ENCODE data around the gene ITGB5. TPM values are rescaled to one million over a fixed set of nuclear protein-coding genes. Genes with fewer than 3 reads are reported as not detected.

The ITGB5 gene
- total and polyA plus RNA-seq, 2 donors (not counting 3 experiments of a cell fraction or from before 2014, with no cell fraction given) = 144 to 170 TPM

- no peaks in the 10 kb centered on the region for H3K9me1 ChIP-seq (replicated peaks; ENCODE audit: control insufficient read depth, extremely low read depth, insufficient read depth, low read length)
- no peaks in the 10 kb centered on the region for H4K20me1 ChIP-seq (replicated peaks; ENCODE audit: control insufficient read depth, extremely low read depth, insufficient read depth, low read length)
- no peaks in the 10 kb centered on the region for H3K27me3 ChIP-seq (ENCODE audit: control insufficient read depth in 2 of 2, insufficient read depth in 2 of 2, low read length in 2 of 2)
- H3K4me3 ChIP-seq (replicated peaks in 1 of 3; ENCODE audit: insufficient read depth in 1 of 3, low read depth in 1 of 3, low read length in 3 of 3) = no peak overlapping the region
- peaks cover 8% of the 10 kb centered on the region for H3K4me1 ChIP-seq (ENCODE audit: control insufficient read depth, extremely low read depth, insufficient read depth, low read length)
- FAIRE-seq (no peak), DNase-seq (ENCODE audit: low read depth, low spot score) (no peak)
- no peaks in the 10 kb centered on the region for H3K79me2 ChIP-seq (ENCODE audit: control insufficient read depth, insufficient read depth, low read length)
- no peak overlapping the region for H2AFZ ChIP-seq (ENCODE audit: low read depth, low read length)
- dilution Hi-C loops (cut with MboI; ENCODE audit: extremely low pct_ligation_motif_present, low sequenced_read_pairs) = no loop called here
- POLR2A ChIA-PET = no interaction called here
- H3K4me2 ChIP-seq (ENCODE audit: insufficient read depth, low read length) = no peak overlapping the region
- H3K36me3 ChIP-seq (ENCODE audit: control insufficient read depth in 2 of 2, extremely low read depth in 1 of 2, insufficient read depth in 2 of 2, low read length in 2 of 2) = peaks cover 2 to 4% of the 10 kb centered on the region in 2 experiments
- intact Hi-C loops (cut with micrococcal nuclease) = no loop called here
- no peak for TF ChIP-seq FOS (IDR thresholded peaks at IDR 0.05; ENCODE audit: borderline replicate concordance, insufficient read depth, low read length)
- no peak for TF ChIP-seq GATA2 (IDR thresholded peaks at IDR 0.05; ENCODE audit: insufficient read depth, insufficient read length, low read depth, low read length)
- TF ChIP-seq CTCF (IDR thresholded peaks at IDR 0.05; ENCODE audit: extremely low read depth in 1 of 2, insufficient read depth in 1 of 2, low read depth in 1 of 2, low read length in 2 of 2) = no peak
- no peak for TF ChIP-seq POLR2A (IDR thresholded peaks at IDR 0.05; ENCODE audit: low read depth, low read length)
- TF ChIP-seq EZH2 (IDR thresholded peaks at IDR 0.05; ENCODE audit: borderline replicate concordance, low read depth, low read length, severe bottlenecking) = no peak
- TF ChIP-seq JUN (IDR thresholded peaks at IDR 0.05; ENCODE audit: borderline replicate concordance, insufficient read depth, insufficient read length, low read depth) = no peak
- TF ChIP-seq MYC (IDR thresholded peaks at IDR 0.05; ENCODE audit: low read depth, low read length) = no peak
- TF ChIP-seq POLR2AphosphoS5 (IDR thresholded peaks at IDR 0.05; ENCODE audit: insufficient read depth, low read depth, low read length) = no peak
- no peak for TF ChIP-seq MAX (IDR thresholded peaks at IDR 0.05; ENCODE audit: insufficient read depth, insufficient read length)
- no peaks in the 10 kb centered on the region for H3K9me3 ChIP-seq (replicated peaks; ENCODE audit: control insufficient read depth, insufficient read depth, low read length)
- no TSS peak for BruUV-seq (replicated peaks)
- H3K27ac ChIP-seq (ENCODE audit: insufficient read depth, low read depth, low read length) = no peak overlapping the region
- CTCF ChIA-PET = interaction anchor here (2.0 to 3.1 kb wide), 3 partner anchors 12 to 101 kb away, joined by 9 to 19 read pairs (median 17); no protein-coding TSS in a partner anchor
- H3K9ac ChIP-seq (replicated peaks; ENCODE audit: extremely low read depth, insufficient read depth, low read length) = no peak overlapping the region
Measured at GRCh38 chr3:124800076-124800475, 87.1 kb downstream of the ITGB5 start.

Measured in endothelial cell of umbilical vein (primary cell).